HCT116 (cell line): ENCODE data around the gene FCGR3A.
"Not testable (repeated sequence)": the region's sequence is repeated elsewhere in the genome, so short reads cannot be mapped to it uniquely, and the experiment has no call there.

Experiments used
- CTCF ChIP-seq, 3 experiments: fragments of 200-600 bp in 1 of 3; sonication (generic) in 1 of 3; IDR thresholded peaks in 2 of 3; conservative IDR thresholded peaks in 1 of 3; 2 replicates each; pipeline ENCODE4 v1.5.1; 2012 to 2017; ENCODE audit warnings: low read depth in 2 of 3, low read length in 2 of 3, antibody characterized with exemption in 1 of 3, borderline replicate concordance in 1 of 3, control low read depth in 1 of 3, mild to moderate bottlenecking in 1 of 3, mixed read lengths in 1 of 3, mixed run types in 1 of 3, moderate library complexity in 1 of 3; ENCODE audit not compliant: insufficient read depth in 1 of 3
- EGR1 ChIP-seq: IDR thresholded peaks from 2 replicates; pipeline ENCODE4 v1.6.1; 2012; ENCODE audit warnings: low read depth
- POLR2A ChIP-seq: IDR thresholded peaks from 2 replicates; pipeline ENCODE4 v1.7.0; 2011; ENCODE audit warnings: borderline replicate concordance; ENCODE audit not compliant: insufficient read depth, insufficient read length; ENCODE audit errors: extremely low read depth
- RAD21 ChIP-seq: IDR thresholded peaks from 2 replicates; pipeline ENCODE4 v1.6.1; 2012; ENCODE audit warnings: low read depth, mild to moderate bottlenecking
- SIN3A ChIP-seq: IDR thresholded peaks from 2 replicates; pipeline ENCODE4 v1.6.1; 2012; ENCODE audit warnings: low read depth
- YY1 ChIP-seq: IDR thresholded peaks from 2 replicates; pipeline ENCODE4 v1.6.1; 2011; ENCODE audit warnings: low read length, low read depth, moderate library complexity, mild to moderate bottlenecking; ENCODE audit not compliant: insufficient replicate concordance; ENCODE audit errors: extremely low read depth
- ZBTB33 ChIP-seq: IDR thresholded peaks from 2 replicates; pipeline ENCODE4 v1.6.1; 2011; ENCODE audit warnings: mild to moderate bottlenecking, low read length, moderate library complexity; ENCODE audit not compliant: insufficient replicate concordance; ENCODE audit errors: extremely low read depth
- TF ChIP-seq, protein P1 (sequence below): IDR thresholded peaks from 2 replicates; pipeline ENCODE4 v1.6.1; 2012; ENCODE audit warnings: low read depth

GRCh38 chr1:161529463-161530104 lies 20.0 kb downstream of the FCGR3A start:
- TF ChIP-seq CTCF (IDR thresholded peaks at IDR 0.05 in 2 of 3, conservative IDR thresholded peaks at IDR 0.05 in 1 of 3; ENCODE audit: borderline replicate concordance in 1 of 3, insufficient read depth in 1 of 3, low read depth in 2 of 3, low read length in 2 of 3); POLR2A; EGR1; RAD21; ZBTB33; YY1; SIN3A: not testable (repeated sequence)
- TF ChIP-seq, protein P1, sequence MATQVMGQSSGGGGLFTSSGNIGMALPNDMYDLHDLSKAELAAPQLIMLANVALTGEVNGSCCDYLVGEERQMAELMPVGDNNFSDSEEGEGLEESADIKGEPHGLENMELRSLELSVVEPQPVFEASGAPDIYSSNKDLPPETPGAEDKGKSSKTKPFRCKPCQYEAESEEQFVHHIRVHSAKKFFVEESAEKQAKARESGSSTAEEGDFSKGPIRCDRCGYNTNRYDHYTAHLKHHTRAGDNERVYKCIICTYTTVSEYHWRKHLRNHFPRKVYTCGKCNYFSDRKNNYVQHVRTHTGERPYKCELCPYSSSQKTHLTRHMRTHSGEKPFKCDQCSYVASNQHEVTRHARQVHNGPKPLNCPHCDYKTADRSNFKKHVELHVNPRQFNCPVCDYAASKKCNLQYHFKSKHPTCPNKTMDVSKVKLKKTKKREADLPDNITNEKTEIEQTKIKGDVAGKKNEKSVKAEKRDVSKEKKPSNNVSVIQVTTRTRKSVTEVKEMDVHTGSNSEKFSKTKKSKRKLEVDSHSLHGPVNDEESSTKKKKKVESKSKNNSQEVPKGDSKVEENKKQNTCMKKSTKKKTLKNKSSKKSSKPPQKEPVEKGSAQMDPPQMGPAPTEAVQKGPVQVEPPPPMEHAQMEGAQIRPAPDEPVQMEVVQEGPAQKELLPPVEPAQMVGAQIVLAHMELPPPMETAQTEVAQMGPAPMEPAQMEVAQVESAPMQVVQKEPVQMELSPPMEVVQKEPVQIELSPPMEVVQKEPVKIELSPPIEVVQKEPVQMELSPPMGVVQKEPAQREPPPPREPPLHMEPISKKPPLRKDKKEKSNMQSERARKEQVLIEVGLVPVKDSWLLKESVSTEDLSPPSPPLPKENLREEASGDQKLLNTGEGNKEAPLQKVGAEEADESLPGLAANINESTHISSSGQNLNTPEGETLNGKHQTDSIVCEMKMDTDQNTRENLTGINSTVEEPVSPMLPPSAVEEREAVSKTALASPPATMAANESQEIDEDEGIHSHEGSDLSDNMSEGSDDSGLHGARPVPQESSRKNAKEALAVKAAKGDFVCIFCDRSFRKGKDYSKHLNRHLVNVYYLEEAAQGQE: not testable (repeated sequence)
